ENCODE results near the gene GOLGB1. TPM values are rescaled to one million over a fixed set of nuclear protein-coding genes. Genes with fewer than 3 reads are reported as not detected.

GOLGB1 gene
- polyA plus RNA-seq, 3 donors: 1.2 to 7.1 (median 1.7) TPM

GRCh38 chr3:121757812-121758545 is 8.4 kb upstream of the GOLGB1 start:
- no peak for DNase-seq
- intact Hi-C loops (cut with micrococcal nuclease): no loop called here
- no peak overlapping the region for H3K27ac ChIP-seq (ENCODE audit: low read depth in 1 of 2, low read length in 2 of 2)
- H3K79me2 ChIP-seq (ENCODE audit: insufficient read depth, low read length): no peaks in the 10 kb centered on the region
- Mint-ChIP-seq H3K27ac (peak overlapping the region in 1 of 7 donors; percentile 46), H3K27me3 (ENCODE audit: low read depth in 3 of 3) (peaks cover 3 to 8% (median 8%) of the 10 kb centered on the region in 3 donors), H3K36me3 (no peaks in the 10 kb centered on the region), H3K4me3 (no peak overlapping the region), H3K4me1 (peaks cover 2% of the 10 kb centered on the region), H3K9me3 (peaks cover 0 to 5% (median 2%) of the 10 kb centered on the region in 7 donors)
- no peaks in the 10 kb centered on the region for H3K36me3 ChIP-seq (replicated peaks in 1 of 2; ENCODE audit: control insufficient read depth in 1 of 2, insufficient read depth in 2 of 2, low read length in 2 of 2)
- WGBS (ENCODE audit: insufficient coverage): 95% methylated on average over 13 of the region's 15 CpGs
- TF ChIP-seq CTCF (IDR thresholded peaks at IDR 0.05): no peak
- H3K27me3 ChIP-seq (ENCODE audit: control insufficient read depth in 2 of 2, insufficient read depth in 2 of 2, low read length in 2 of 2): no peaks in the 10 kb centered on the region
- no peaks in the 10 kb centered on the region for H3K4me1 ChIP-seq (ENCODE audit: control insufficient read depth in 1 of 2, insufficient read depth in 2 of 2, low read length in 2 of 2)
- H3K9me3 ChIP-seq (replicated peaks in 1 of 2; ENCODE audit: control insufficient read depth in 1 of 2, insufficient read depth in 1 of 2, low read length in 2 of 2): no peaks in the 10 kb centered on the region
- no peak overlapping the region for H3K4me2 ChIP-seq (replicated peaks; ENCODE audit: extremely low read depth, low read length, poor library complexity, severe bottlenecking)
- H2AFZ ChIP-seq (ENCODE audit: insufficient read depth, low read depth, low read length, poor library complexity, severe bottlenecking): no peak overlapping the region
- no peaks in the 10 kb centered on the region for H4K20me1 ChIP-seq (ENCODE audit: insufficient read depth, low read length)
- H3K4me3 ChIP-seq (replicated peaks in 1 of 3; ENCODE audit: low read depth in 2 of 3, low read length in 3 of 3): no peak overlapping the region
- H3K9ac ChIP-seq (ENCODE audit: insufficient read depth, low read length, poor library complexity, severe bottlenecking): no peak overlapping the region

- H3K36me3 ChIP-seq (replicated peaks in 1 of 2; ENCODE audit: control insufficient read depth in 1 of 2, insufficient read depth in 2 of 2, low read length in 2 of 2): no peaks in the 10 kb centered on the region
- DNase-seq: no peak
- H2AFZ ChIP-seq (ENCODE audit: insufficient read depth, low read depth, low read length, poor library complexity, severe bottlenecking): no peak overlapping the region
- Mint-ChIP-seq H3K4me3 (no peak overlapping the region), H3K4me1 (peaks cover 2% of the 10 kb centered on the region), H3K36me3 (no peaks in the 10 kb centered on the region), H3K9me3 (peaks cover 0 to 5% (median 2%) of the 10 kb centered on the region in 7 donors), H3K27me3 (ENCODE audit: low read depth in 3 of 3) (peaks cover 6 to 12% (median 11%) of the 10 kb centered on the region in 3 donors), H3K27ac (no peak overlapping the region)
- H3K9me3 ChIP-seq (replicated peaks in 1 of 2; ENCODE audit: control insufficient read depth in 1 of 2, insufficient read depth in 1 of 2, low read length in 2 of 2): no peaks in the 10 kb centered on the region
- no peak overlapping the region for H3K4me2 ChIP-seq (replicated peaks; ENCODE audit: extremely low read depth, low read length, poor library complexity, severe bottlenecking)
- H3K9ac ChIP-seq (ENCODE audit: insufficient read depth, low read length, poor library complexity, severe bottlenecking): no peak overlapping the region
- no peaks in the 10 kb centered on the region for H3K79me2 ChIP-seq (ENCODE audit: insufficient read depth, low read length)
- WGBS (ENCODE audit: insufficient coverage): 91% methylated on average over 2 of the region's 4 CpGs
- no peak overlapping the region for H3K27ac ChIP-seq (ENCODE audit: low read depth in 1 of 2, low read length in 2 of 2)
- H3K4me1 ChIP-seq (ENCODE audit: control insufficient read depth in 1 of 2, insufficient read depth in 2 of 2, low read length in 2 of 2): no peaks in the 10 kb centered on the region
- TF ChIP-seq CTCF (IDR thresholded peaks at IDR 0.05): no peak
- no peaks in the 10 kb centered on the region for H4K20me1 ChIP-seq (ENCODE audit: insufficient read depth, low read length)
- H3K27me3 ChIP-seq (ENCODE audit: control insufficient read depth in 2 of 2, insufficient read depth in 2 of 2, low read length in 2 of 2): no peaks in the 10 kb centered on the region
- intact Hi-C loops (cut with micrococcal nuclease): no loop called here
- no peak overlapping the region for H3K4me3 ChIP-seq (replicated peaks in 1 of 3; ENCODE audit: low read depth in 2 of 3, low read length in 3 of 3)
Observed at GRCh38 chr3:121757087-121757811, 7.7 kb upstream of the GOLGB1 start.
